Measurements from ENCODE around the gene ATP5IF1.

The ATP5IF1 gene

DNA sequence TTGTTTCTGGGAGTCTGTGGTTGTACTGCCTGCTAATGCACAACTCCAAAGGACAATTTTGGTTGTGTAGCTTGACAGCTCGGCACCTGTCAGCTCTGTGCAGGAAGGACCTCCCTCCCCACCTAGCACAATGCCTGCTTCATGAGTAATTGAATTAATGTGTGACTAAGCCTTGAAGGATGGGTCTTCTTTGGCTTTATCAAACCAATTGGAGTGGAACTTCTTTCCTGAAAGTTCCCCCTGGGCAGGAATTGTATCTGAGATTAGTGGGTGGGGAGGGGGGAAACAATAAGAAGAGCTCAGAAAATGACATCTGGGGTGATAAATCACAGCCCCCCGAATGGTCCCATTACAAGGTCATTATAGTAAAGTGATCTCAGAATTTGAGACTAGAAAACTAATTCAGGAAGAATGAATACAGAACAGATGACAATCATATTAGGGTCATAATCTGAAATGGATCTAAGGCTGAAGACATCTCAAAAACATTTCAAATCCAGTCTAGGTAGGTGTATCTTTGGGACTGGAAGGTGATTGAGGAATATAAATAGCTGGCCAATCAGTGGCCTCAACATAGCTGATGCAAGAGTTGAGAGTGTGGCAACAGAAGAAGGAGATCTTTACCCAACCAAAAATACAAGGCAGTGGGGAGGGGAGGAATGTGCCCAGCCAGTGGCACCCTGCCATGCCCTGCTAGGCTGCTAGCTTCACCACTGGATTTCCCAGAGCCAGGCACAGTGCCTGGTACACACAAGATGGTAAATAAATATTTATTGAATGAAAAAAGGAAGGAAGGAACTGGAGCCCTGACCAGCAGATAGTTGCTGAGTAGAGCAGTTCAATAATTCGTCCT lies 13.3 kb downstream of the ATP5IF1 start:
- peak overlapping the region; percentile 2; the same call in 1 of the 2 replicates for H3K4me3 ChIP-seq (ENCODE audit: low read depth, low read length)
- no peak for DNase-seq (ENCODE audit: low read depth, low spot score)
- POLR2A ChIA-PET: interaction anchor here (0.6 to 4.1 kb wide), 11 partner anchors 10 to 352 kb away, joined by 3 to 32 read pairs (median 4); partner anchors contain the start of genes ATP5IF1, MED18, RCC1 and SESN2
- CTCF ChIA-PET: interaction anchor here (0.7 to 6.0 kb wide), 48 partner anchors 12 to 628 kb away, joined by 3 to 148 read pairs (median 4); partner anchors contain the start of genes ATP5IF1, DNAJC8, EYA3 and MED18
- TF ChIP-seq, protein P1, sequence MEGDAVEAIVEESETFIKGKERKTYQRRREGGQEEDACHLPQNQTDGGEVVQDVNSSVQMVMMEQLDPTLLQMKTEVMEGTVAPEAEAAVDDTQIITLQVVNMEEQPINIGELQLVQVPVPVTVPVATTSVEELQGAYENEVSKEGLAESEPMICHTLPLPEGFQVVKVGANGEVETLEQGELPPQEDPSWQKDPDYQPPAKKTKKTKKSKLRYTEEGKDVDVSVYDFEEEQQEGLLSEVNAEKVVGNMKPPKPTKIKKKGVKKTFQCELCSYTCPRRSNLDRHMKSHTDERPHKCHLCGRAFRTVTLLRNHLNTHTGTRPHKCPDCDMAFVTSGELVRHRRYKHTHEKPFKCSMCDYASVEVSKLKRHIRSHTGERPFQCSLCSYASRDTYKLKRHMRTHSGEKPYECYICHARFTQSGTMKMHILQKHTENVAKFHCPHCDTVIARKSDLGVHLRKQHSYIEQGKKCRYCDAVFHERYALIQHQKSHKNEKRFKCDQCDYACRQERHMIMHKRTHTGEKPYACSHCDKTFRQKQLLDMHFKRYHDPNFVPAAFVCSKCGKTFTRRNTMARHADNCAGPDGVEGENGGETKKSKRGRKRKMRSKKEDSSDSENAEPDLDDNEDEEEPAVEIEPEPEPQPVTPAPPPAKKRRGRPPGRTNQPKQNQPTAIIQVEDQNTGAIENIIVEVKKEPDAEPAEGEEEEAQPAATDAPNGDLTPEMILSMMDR (IDR thresholded peaks at IDR 0.05; ENCODE audit: insufficient read depth, low read length, missing control alignments): no peak

DNA sequence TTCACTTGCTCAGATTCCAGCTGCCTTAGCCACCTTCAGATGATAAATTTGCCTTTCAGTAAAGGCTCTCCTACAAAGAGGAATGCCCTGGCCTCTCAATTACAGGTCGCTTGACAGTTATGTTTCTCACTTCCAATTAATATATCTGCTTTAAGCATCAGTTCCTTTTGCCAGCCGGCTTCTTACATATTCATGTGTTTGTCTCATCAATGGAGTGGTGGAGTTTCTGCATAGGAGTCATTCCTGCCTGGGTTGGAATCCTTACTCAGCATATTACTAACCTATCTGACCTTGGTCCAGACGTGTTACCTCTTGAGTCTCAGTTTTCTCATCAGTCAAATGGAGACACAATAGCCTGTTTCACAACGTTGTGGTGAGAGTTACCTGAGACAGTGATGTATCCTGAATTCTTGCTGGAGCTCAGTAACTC lies 14.0 kb downstream of the ATP5IF1 start:
- DNase-seq (ENCODE audit: low read depth, low spot score): no peak
- TF ChIP-seq, protein P1 (IDR thresholded peaks at IDR 0.05; ENCODE audit: insufficient read depth, low read length, missing control alignments): no peak
- ChIA-PET POLR2A (interaction anchor here (0.5 to 4.1 kb wide), 7 partner anchors 11 to 388 kb away, joined by 3 to 32 read pairs (median 11); partner anchors contain the start of genes ATP5IF1, MED18, RCC1 and SESN2), CTCF (interaction anchor here (1.0 to 6.0 kb wide), 16 partner anchors 12 to 352 kb away, joined by 3 to 148 read pairs (median 12); partner anchors contain the start of genes ATP5IF1, MED18 and SESN2)
- H3K4me3 ChIP-seq (ENCODE audit: low read depth, low read length): no peak overlapping the region

DNA sequence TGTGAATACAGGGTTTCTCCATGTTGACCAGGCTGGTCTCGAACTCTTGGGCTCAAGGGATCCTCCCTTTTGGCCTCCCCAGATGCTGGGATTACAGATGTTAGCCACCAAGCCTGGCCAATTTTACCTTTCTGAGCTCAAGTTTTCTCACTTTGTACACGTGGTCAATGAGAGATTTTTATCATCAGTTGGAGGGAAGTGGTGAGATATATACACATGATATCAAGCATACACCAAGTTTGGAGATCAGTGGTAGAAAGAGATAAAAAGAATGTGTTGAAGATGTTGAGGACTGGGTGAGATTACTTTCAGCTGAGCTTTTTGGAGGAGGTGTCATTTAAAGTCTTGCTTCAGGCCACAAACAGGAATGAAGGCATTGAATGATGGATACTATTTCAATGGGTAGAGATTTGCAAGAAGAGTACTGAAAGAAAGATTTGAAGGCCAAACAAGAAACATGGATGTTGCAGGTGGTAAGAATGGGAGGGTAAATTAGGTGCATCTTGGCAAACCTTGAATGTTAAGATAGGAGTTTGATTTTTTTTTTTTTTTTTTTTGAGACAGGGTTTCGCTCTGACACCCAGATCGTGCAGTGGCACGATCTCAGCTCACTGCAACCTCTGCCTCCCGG lies 20.4 kb downstream of the ATP5IF1 start:
- TF ChIP-seq, protein P1 (IDR thresholded peaks at IDR 0.05; ENCODE audit: insufficient read depth, low read length, missing control alignments): no peak
- CTCF ChIA-PET: interaction anchor here (0.7 to 12.3 kb wide), 3 partner anchors 7 to 656 kb away, joined by 4 to 148 read pairs (median 5); no protein-coding TSS in a partner anchor
- POLR2A ChIA-PET: no interaction called here
- H3K4me3 ChIP-seq (ENCODE audit: low read depth, low read length): no peak overlapping the region
- DNase-seq (ENCODE audit: low read depth, low spot score): no peak

DNA sequence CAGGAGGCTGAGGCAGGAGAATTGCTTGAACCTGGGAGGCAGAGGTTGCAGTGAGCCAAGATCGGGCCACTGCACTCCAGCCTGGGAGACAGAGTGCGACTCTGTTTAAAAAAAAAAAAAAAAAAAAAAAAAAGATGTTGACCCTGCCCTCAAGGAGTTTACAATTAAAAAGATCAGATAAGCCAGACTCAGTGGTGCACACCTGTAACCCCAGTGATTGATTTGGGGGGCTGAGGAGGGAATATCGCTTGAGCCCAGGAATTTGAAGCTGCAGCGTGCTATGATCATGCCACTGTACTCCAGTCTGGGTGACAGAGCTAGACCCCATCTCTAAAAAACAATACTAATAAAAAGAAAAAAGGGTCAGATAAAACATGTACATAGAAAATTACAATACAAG lies 21.8 kb downstream of the ATP5IF1 start:
- no peak overlapping the region for H3K4me3 ChIP-seq (ENCODE audit: low read depth, low read length)
- TF ChIP-seq, protein P1 (IDR thresholded peaks at IDR 0.05; ENCODE audit: insufficient read depth, low read length, missing control alignments): no peak
- DNase-seq (ENCODE audit: low read depth, low spot score): no peak
- ChIA-PET CTCF (interaction anchor here (1.2 to 12.3 kb wide), 2 partner anchors 9 to 346 kb away, joined by 3 to 148 read pairs; no protein-coding TSS in a partner anchor), POLR2A (interaction anchor here (1.5 kb wide), 1 partner anchor 324 kb away, joined by 5 read pairs; no protein-coding TSS in a partner anchor)

DNA sequence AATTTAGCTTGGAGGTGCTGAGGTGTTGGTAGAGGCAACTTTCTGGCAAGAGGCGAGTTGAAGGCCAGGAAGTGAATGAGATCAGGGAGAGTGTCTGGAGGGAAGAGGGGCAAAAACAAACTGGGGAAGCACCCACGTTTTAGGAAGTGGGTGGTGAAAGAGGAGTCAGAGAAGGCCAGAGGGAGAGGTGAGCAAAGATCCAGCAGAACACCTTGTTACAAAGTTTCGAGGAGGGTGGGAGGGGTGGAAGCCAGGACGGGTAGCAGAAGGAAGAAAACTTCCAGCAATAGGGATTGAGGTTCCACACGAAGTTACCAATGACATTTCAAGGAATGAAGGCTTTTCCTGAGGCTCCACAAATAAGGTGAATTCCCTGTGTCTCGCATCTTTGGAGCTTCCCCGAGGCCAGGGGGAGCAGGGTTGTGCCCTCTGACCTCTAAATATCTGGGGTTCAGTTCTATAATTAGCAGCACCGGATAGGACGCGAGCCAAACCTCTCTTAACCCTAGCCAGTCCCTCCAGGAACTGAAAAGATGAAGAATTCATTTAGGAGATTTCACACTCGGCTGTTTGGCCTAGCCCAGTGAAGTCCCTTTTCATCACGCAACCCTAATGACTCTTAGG lies 22.8 kb downstream of the ATP5IF1 start:
- no peak for DNase-seq (ENCODE audit: low read depth, low spot score)
- no peak overlapping the region for H3K4me3 ChIP-seq (ENCODE audit: low read depth, low read length)
- ChIA-PET CTCF (interaction anchor here (0.7 to 12.3 kb wide), 3 partner anchors 10 to 345 kb away, joined by 3 to 148 read pairs (median 3); no protein-coding TSS in a partner anchor), POLR2A (interaction anchor here (1.1 to 3.6 kb wide), 6 partner anchors 10 to 323 kb away, joined by 3 to 32 read pairs (median 4); no protein-coding TSS in a partner anchor)
- TF ChIP-seq, protein P1 (IDR thresholded peaks at IDR 0.05; ENCODE audit: insufficient read depth, low read length, missing control alignments): no peak
